NCI-H446 treated with DMSO at 0.1 percent for 48 hours (cell line): ENCODE measurements around the gene BDNF.

Experiments used
- DNase-seq: peaks from one replicate; lab custom pipeline; 2025; lab: John Stamatoyannopoulos, UW

Gene BDNF

GRCh38 chr11:27705873-27706820 is 5.9 kb upstream of the BDNF start:
- DNase-seq = no peak

GRCh38 chr11:27703481-27703880 is 3.2 kb upstream of the BDNF start:
- no peak for DNase-seq

- DNase-seq = no peak
These were observed 2.6 kb upstream of the BDNF start for GRCh38 chr11:27702811-27703210.

GRCh38 chr11:27701355-27702105 is 1.3 kb upstream of the BDNF start:
- DNase-seq = no peak

GRCh38 chr11:27699926-27700350 is 317 bp downstream of the BDNF start:
- no peak for DNase-seq

- no peak for DNase-seq
These were observed 871 bp downstream of the BDNF start for GRCh38 chr11:27699242-27699925.

GRCh38 chr11:27698872-27699241 is 1.4 kb downstream of the BDNF start:
- no peak for DNase-seq

- DNase-seq = no peak
These were observed 2.5 kb downstream of the BDNF start for GRCh38 chr11:27697679-27698275.

GRCh38 chr11:27696961-27697360 is 3.3 kb downstream of the BDNF start:
- DNase-seq = no peak

- no peak for DNase-seq
These were observed 4.1 kb downstream of the BDNF start for GRCh38 chr11:27696115-27696514.

- peak; percentile 9 for DNase-seq
These were observed 5.3 kb downstream of the BDNF start for GRCh38 chr11:27694992-27695391.

GRCh38 chr11:27693398-27693797 is 6.9 kb downstream of the BDNF start:
- DNase-seq = no peak

GRCh38 chr11:27692781-27693180 is 7.5 kb downstream of the BDNF start:
- no peak for DNase-seq

- DNase-seq = no peak
These were observed 12.2 kb downstream of the BDNF start for GRCh38 chr11:27688076-27688475.

- DNase-seq = no peak
These were observed 18.6 kb downstream of the BDNF start for GRCh38 chr11:27681664-27682063.

GRCh38 chr11:27679136-27680015 is 20.9 kb downstream of the BDNF start:
- no peak for DNase-seq

- DNase-seq = no peak
These were observed 22.0 kb downstream of the BDNF start for GRCh38 chr11:27678242-27678641.

GRCh38 chr11:27677108-27677507 is 23.1 kb downstream of the BDNF start:
- DNase-seq = no peak

- peak; percentile 26 for DNase-seq
These were observed 26.1 kb downstream of the BDNF start for GRCh38 chr11:27673979-27674663.

- no peak for DNase-seq
These were observed 27.3 kb downstream of the BDNF start for GRCh38 chr11:27672836-27673464.
